A172 (cell line): ENCODE results near the gene TMPRSS3. TPM values are rescaled to one million over a fixed set of nuclear protein-coding genes. Genes with fewer than 3 reads are reported as not detected.
A peak's percentile ranks its signal among the peaks of the same experiment; 100 is the strongest.

ENCODE experiments used
- DNase-seq: peaks from one replicate; pipeline ENCODE4 v3.0.0-alpha.2; 2015; ENCODE audit warnings: low spot score
- total RNA-seq: library from RNA; depleted of rRNA; stranded (reverse); fragments of >200 nt; shearing (Covaris generic); gene quantifications from 2 replicates; pipeline ENCODE4 v1.2.3, GENCODE V29; 2014

The TMPRSS3 gene
- total RNA-seq, 1 experiment from 2014 or later = 0.12 TPM

DNA sequence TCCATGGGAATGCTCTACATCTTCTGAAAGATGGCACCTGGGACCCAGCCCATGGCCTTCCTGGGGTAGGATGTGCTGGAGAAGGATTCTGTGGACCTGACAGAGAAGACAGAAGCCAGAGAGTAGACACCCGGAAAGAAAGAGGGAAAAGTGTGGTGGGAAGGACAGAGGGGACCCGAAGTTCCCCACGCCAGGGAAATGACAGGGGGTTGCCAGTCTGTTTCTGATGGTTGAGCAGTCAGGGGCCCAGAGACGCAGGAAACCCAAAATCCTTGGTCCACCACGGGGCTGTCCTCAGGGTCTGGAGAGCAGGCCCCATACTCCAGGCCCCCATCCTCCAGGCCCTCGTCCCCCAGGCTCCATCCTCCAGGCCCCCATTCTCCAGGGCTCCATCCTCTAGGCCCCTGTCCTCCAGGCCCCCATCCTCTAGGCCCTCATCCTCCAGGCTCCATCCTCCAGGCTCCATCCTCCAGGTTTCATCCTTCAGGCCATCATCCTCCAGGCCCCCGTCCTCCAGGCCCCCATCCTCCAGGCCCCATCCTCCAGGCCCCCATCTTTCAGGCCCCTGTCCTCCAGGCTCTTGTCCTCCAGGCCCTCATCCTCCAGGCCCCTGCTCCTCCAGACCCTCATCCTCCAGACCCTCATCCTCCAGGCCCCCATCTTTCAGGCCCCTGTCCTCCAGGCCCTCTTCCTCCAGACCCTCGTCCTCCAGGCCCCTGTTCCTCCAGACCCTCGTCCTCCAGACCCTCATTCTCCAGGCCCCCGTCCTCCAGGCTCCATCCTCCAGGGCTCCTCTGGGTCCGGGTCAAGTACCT is 44.0 kb downstream of the TMPRSS3 start:
- DNase-seq = no peak

DNA sequence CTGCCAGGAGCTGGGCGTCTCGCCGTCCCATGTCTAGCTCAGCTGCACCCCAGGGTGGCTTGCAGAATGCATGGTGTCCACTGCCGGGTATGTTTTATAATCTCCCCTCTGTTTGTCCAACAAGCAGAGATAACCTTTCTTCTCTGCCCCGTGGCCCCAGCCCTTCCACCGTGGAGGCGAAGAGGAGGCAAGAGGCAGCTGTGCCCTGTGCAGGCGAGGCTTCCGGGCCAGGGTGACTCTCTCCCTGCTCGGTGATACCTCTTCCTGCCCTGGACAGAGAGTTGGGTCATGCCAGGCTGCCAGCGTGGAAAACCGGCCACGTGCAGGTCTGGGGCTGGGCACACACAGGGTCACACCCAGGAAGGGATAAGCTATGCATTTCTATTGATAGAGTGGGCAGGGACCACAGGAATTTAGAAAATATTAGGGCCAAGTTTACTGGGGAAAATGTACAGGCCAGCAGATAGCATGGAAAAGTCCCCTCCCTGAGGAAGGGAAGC is 44.9 kb downstream of the TMPRSS3 start, which contains the start of gene TFF2:
Gene TFF2, minus strand, starts transcription at position 68 of the 500 bp plus-strand sequence. Its CDS starts 37 bp downstream, at position 31.
- DNase-seq = peak; percentile 46

DNA sequence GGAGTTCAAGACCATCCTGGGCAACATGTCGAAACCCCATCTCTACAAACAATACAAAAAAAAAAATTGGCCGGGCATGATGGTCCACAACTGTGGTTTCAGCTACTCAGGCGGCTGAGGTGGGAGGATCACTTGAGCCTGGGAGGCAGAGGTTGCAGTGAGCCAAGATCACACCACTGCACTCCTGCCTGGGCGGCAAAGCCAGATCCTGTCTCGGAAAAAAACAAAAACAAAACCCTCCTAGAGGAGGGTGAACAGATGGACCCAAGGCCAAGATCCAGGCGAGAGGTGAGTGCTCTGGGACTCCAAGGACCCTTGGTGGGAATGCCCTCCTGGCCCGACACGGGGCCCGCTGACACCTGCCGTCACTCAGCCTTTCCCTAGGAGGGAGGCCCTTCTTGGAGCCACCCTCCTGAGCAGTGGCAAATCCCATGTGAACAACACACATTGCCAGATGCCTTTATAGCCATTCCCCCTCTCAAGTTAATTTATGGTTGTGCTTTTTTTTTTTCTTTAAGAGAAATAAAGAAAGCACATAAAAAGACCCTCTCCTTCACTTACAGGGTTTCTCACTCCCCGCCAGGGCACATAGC is 45.4 kb downstream of the TMPRSS3 start:
- DNase-seq = no peak

DNA sequence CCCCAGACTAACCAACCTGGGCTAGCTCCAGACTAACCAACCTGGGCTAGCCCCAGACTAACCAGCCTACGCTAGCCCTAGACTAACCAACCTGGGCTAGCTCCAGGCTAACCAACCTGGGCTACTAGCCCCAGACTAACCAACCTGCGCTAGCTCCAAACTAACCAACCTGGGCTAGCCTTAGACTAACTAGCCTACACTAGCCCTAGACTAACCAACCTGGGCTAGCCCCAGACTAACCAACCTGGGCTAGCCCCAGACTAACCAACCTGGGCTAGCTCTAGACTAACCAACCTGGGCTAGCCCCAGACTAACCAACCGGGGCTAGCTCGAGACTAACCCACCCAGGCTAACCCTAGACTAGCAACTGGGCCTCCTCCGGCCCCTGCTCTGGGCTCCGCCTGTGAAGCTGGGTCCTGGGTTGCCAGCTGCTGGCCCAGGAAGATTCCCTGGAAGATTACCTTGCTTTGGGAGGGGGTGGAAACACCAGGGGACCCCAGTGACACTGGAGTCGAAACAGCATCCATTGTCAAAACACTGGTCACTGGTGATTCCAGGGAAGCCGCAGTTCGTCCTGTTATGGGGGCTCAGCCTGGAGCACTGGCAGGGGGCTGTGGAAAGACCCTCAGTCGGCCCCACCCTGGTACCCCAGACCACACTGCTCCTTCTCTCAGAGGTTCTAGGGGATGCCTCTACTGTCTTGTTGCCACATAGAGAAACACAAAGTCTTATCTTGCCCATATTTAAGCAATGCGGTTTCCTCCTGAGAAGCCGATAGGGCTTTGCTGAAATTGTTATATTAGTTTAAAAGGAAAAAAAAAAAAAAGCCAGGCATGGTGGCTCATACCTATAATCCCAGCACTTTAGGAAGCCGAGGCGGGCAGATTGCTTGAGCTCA is 46.2 kb downstream of the TMPRSS3 start:
- DNase-seq = no peak

DNA sequence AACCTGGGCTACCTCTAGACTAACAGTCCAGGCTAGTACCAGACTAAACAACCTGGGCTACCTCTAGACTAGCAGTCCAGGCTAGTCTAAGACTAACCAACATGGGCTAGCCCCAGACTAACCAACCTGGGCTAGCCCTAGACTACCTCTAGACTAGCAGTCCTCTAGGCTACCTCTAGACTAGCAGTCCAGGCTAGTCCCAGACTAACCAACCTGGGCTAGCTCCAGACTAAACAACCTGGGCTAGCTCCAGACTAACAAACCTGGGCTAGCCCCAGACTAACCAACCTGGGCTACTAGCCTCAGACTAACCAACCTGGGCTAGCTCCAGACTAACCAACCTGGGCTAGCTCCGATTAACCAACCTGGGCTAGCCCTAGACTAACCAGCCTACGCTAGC is 47.1 kb downstream of the TMPRSS3 start:
- DNase-seq = no peak

DNA sequence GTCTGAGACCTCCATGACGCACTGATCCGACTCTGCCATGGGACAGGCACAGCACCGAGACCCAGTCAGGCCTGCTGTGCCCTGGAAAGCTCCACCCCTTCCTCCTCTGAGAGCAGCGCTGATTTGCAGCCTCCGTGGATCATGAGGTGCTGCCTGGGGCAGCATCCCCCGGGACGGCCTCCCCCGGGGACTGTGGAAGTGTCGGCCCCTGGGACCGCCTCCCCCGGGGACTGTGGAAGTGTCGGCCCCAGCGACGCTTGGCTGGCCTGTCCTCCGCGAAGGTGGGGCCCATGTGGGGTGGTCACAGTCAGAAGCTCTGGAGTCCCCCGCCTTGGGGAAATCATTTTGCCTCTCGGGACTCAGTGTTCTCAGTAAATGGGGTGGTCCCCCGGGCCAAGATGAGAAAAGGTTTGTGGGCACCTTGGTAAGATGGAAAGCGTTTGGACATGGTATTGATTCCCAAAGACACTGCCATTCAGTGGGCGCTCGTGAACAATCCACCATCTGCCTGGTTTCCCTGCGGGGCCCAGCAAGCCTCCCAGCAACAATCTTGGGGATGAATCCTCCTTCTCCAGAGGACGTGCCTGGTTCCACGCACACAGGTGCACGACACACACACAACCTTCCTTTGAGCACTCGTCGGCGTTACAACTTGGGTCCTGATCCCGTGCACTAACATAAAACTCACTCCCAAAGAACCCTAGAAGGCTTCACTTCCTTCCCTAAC is 48.1 kb downstream of the TMPRSS3 start:
- no peak for DNase-seq

DNA sequence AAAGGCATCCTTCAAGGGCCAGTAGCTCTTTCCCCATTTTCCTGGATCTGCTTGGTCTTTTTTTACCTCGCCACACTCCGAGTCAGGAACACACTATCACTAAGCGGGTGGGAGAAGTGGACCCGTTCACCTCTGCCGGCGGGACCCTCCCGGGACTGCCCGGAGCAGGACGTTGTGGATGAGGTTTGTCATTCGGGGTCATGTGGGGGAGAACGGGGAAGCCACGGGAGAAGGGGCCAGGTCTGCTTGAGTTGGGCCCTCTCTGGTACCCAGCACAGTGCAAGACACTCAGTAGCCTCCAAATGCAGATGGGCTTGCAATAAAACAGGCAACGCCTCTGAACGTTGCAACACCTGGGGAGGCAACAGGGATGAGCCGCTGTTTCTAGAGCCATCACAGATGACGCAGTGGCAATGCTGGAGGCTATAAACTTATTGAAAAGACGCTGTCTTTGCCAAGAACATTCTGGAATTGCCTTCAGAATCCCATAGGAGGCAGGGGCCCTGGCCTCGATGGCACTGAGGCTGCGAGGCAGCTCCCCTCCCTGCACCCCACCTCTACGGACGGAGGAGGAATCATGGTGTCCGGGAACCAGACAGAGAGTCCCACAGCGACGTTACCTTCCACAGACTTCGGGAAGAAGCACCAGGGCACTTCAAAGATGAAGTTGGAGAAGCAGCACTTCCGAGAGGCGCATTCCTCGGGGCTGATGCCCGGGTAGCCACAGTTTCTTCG is 48.8 kb downstream of the TMPRSS3 start:
- no peak for DNase-seq

DNA sequence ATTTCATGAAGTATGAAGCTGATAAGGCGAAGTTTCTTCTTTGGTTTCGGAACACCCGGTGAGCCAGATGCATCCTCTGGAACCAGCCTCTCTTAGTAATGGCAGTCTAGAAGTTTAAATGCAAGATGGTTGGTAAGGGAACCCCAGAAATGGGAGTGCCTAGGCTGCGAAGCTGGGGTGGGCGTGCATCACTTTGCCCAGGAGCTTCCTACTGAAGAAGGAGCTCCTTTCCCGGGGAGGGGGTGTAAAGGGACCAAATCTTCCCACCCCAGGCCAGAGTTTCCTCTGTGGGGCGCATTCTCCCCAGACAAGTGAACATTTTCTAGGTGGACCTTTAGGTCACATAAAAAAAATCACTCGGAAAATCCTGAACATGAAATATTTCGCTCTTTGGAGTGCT is 49.4 kb downstream of the TMPRSS3 start:
- DNase-seq = no peak

DNA sequence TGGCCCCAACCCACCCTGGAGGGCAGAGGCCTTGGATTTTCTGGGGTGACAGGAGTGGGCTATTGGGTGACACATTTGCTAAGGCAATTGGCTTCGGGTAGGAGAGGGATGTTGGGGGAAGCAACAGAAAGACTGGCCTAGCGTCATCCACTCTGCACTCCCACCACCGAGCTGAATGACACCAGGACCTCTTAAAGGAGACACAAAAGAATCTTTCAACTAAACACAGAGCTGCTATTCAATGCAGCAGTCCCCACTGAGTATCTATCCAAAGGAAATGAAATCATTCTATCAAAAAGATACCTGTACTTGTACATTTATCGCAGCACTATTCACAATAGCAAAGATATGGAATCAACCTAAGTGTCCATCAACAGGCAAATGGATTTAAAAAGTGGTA is 51.2 kb downstream of the TMPRSS3 start:
- DNase-seq = no peak

DNA sequence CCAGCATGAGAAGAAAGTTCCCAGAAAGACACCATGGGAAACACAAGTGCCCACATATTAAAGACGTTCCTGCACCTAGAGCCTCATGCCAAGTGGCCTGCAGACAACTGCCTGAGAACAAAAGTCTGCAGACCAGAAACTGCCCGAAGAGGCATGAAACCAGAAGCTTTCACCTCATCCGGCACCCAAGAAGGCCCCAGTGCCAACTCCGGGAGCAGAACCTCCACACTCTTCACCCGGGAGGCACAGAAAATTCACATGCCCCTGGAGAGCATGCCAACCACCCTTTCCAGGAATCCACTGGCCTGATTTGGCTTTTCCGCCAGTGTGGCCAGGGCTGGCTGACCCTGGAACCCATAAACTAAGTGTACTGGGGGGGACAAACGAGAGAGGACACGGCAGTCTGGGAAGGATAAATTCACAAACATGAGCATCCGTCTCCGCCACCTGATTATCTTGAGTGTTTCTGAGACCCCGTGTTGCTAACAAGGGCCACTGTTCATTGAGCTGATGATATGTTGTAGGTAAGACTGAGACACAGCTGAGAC is 51.8 kb downstream of the TMPRSS3 start:
- DNase-seq = no peak

DNA sequence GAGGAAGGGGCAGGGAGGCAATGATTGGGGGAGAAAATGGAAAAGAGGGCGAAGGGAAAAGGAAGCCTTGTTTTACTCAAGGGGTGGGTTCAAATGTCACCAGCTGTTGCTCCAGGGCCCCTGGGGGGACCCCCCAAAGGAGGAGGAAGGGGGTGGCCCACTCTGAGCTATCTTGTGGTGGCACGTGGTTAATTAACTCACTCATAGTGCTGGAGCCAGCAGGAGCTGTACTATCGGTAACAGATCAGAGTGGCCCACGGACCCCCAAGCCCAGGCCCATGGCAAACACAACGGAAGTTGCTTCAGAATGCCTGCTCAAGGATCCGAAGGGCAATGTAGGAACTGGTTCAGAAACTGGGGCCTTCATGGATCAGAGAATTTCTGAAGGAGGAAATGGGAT is 52.3 kb downstream of the TMPRSS3 start:
- DNase-seq = no peak

DNA sequence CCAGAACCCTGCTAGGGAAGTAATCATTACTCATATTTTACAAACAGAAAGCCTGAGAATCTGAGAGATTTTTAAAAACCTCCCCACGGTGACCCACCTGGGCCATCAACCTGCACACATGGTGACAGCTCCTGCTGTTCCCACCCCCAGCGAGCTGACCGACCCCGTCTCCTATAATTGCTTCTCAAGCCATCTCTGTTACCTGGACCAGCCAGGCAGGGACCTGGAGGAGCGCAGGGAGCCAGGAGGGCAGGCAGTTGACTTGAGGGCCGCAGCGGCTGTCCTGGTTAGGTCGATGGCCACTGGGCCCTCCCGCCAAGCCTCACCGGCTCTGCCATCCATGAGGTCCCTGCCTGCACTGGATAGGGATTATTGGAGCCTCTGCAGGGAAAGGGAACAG is 52.8 kb downstream of the TMPRSS3 start:
- no peak for DNase-seq

DNA sequence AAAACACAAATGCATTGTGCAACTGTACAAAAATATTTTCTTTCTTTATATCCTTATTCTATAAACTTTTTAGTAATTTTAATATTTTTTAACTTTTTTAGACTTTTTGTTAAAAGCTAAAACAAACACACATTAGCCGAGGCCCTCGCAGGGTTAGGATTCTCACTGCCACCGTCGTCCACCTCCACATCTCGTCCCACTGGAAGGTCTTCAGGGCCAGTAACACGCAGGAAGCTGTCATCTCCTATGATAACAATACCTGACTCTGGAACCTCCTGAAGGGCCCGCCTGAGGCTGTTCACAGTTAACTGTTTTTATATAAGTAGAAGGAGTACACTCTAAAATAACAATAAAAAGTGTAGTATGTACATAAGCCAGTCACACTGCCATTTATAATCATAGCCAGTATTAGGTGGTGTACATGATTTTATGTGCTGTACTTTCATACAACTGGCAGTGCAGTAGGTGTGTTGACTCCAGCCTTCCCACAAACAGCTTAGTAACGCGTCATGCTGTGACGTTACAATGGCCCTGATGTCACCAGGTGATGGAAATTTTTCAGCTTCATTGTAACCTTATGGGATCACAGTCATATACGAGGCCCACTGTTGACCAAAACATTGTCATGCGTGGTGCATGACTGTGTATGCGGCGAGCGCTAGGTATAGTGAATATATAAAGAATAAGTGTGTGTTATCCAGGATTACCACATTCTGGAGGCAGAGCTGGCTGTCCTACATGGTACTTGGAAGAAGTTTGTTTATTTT is 53.9 kb downstream of the TMPRSS3 start:
- no peak for DNase-seq

DNA sequence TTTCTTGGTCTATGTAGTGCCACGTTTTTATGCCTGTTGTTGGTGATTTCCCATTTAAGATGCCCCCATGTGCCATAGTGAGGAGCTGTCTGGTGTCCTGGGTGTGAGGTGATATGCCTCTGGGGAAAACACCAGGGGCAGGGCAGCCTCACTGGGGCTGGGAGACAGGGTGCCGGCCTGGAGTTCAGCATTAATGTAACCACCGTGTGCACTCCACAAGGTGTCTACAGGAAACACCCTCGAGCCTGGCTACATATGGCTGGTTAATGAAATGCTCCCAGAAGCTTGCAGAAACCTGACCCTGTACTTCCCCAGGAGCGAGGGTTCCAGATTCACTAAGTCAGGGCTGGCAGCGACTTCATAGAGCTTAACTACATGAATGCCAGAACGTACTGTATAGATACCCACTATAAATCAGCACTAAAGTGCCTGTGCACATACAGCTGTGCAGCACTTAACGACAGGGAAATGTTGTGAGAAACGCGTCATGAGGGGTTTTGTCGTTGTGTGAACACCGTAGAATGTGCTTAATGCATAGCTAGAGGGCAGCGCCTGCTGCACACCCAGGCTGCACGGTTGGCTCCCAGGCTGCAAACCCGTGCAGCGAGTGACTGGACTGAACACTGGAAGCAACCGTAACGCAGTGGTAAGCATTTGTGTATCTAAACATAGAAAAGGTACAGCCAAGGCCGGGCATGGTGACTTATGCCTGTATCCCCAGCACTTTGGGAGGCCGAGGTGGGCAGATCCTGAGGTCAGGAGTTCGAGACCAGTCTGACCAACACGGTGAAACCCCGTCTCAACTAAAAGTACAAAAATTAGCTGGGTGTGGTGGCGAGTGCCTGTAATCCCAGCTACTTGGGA is 55.4 kb downstream of the TMPRSS3 start:
- no peak for DNase-seq

DNA sequence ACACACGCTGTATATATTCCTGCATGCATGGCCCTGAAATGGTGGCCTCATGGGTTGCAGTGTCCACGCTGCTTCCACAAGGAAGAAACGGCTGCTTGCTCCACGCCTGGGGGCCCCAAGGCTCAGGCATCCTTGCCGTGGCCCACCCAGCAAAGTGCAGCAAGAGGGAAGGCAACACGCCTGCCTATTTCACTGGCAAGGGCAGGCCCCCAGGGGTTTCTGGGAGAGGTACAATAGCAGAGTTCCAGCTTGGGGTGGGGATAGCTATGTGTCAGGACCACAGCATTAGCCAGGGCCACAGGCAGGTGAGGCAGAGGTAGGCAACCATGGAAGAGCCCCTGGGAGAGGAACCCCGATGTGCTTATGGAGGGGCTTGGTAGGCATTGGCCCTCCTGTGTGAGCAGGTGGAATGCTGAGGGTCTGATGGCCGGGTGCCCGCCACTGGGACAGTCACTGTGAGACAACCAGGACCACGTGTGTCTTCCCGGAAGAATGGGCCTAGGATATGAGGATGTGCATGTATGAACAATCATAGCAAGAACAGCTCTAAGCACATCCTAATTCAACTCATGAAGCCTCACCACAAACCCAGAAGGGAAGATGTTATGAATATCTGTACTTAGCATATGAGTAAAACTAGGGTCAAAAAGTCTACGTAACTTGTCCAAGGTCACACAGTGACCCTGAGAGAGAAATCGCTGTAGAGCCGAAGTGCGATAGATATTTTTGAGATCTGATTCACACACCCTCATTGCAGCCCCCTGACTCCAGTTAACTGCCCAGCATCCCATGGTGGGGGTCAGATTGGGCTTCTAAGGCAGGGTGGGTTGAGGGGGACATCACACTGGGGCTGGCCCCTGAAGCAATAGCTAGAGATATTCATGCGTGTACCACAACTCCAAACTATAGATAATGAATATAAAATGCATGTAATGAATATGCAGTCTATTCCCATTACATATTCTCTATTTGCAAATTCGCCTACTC is 56.8 kb downstream of the TMPRSS3 start:
- no peak for DNase-seq

DNA sequence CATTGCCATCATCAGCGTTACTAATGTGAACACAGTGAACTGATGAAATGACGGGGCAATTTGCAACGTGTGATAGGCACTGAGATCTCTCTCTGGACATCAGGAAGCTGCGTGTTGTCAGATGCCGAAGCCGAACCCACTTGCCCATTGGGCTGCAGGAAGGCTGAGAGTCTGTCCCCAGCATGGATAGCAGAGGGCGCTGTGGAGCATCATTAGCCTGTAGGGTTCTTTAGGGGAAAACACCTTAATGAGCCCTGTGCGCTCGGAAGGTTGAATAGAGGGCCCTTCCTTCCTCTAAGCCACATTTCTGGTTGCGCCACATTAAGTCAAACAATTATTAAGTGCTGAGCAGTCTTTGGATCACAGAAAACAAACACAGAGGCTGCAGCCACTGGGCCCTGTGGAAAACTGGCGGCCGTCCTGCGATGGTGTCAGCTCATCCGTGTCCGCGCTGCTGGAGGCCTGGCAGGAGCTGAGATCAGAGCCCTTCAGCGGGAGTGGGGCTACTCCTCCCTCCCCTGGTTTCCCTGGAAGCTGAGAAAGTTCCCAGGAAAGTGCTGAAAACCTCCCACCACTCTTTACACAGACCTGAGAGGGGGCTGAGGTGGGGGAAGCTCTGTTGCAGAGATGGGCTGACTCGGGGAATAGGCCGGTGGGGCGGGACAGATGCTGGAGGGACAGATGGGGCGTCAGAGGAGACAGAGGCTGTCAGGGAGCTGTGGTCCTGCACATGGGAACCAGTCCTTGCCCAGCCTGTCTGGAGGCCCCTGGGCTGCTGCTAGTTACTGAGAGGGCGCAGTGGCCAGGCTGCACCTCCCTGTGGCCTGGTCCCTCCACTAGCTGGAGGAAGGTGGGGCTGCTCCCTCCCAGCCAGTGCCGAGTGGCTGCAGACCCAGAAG is 57.8 kb downstream of the TMPRSS3 start:
- DNase-seq = peak; percentile 50
